Liver (tissue), 9 donors: ENCODE data around the gene CDH20. TPM values are rescaled to one million over a fixed set of nuclear protein-coding genes. Genes with fewer than 3 reads are reported as not detected.

Experiments used
- DNase-seq: peaks from one replicate; pipeline ENCODE4 v3.0.0-alpha.2; 2017; ENCODE audit warnings: low spot score
- H3K27ac ChIP-seq, 2 donors: one replicate each; pipeline ENCODE4 v1.7.0; 2013; ENCODE audit warnings: inconsistent platforms in 2 of 2, low read length in 2 of 2, control low read depth in 1 of 2, low read depth in 1 of 2, mild to moderate bottlenecking in 1 of 2
- H3K27me3 ChIP-seq, 4 donors: one replicate each; pipeline versions ENCODE4 v1.6.1 to v1.7.0; 2013; ENCODE audit warnings: low read length in 3 of 4, inconsistent platforms in 1 of 4, mild to moderate bottlenecking in 1 of 4, moderate library complexity in 1 of 4; ENCODE audit not compliant: control insufficient read depth in 4 of 4, insufficient read depth in 4 of 4
- H3K36me3 ChIP-seq, 4 donors: one replicate each; pipeline versions ENCODE4 v1.6.1 to v1.7.0; 2013; ENCODE audit warnings: low read length in 3 of 4, mild to moderate bottlenecking in 3 of 4, low read depth in 1 of 4, moderate library complexity in 1 of 4; ENCODE audit not compliant: control insufficient read depth in 4 of 4, insufficient read depth in 3 of 4
- H3K4me1 ChIP-seq, 4 donors: one replicate each; pipeline versions ENCODE4 v1.6.1 to v1.7.0; 2013; ENCODE audit warnings: low read length in 3 of 4, mild to moderate bottlenecking in 3 of 4, moderate library complexity in 1 of 4; ENCODE audit not compliant: control insufficient read depth in 4 of 4, insufficient read depth in 4 of 4
- H3K4me3 ChIP-seq, 3 donors: one replicate each; pipeline versions ENCODE4 v1.6.1 to v1.7.0; 2013; ENCODE audit warnings: low read length in 3 of 3, control low read depth in 1 of 3, low read depth in 1 of 3, mild to moderate bottlenecking in 1 of 3
- H3K9ac ChIP-seq, 2 donors: one replicate each; pipeline ENCODE4 v1.7.0; 2013; ENCODE audit warnings: low read length in 2 of 2, mild to moderate bottlenecking in 2 of 2, moderate library complexity in 2 of 2, control low read depth in 1 of 2, low read depth in 1 of 2
- H3K9me3 ChIP-seq, 4 donors: one replicate each; pipeline versions ENCODE4 v1.6.1 to v1.7.0; 2013; ENCODE audit warnings: low read length in 3 of 4; ENCODE audit not compliant: control insufficient read depth in 4 of 4
- ATF3 ChIP-seq: IDR thresholded peaks from 2 replicates; pipeline ENCODE4 v1.6.1; 2016; ENCODE audit warnings: antibody characterized with exemption
- EGR1 ChIP-seq, 2 donors: IDR thresholded peaks; 2 replicates each; pipeline ENCODE4 v1.6.1; 2016 to 2018; ENCODE audit warnings: antibody characterized with exemption in 2 of 2, low read depth in 2 of 2
- FOXA1 ChIP-seq: IDR thresholded peaks from 2 replicates; pipeline ENCODE4 v1.6.1; 2016; ENCODE audit warnings: antibody characterized with exemption
- FOXA2 ChIP-seq: IDR thresholded peaks from 2 replicates; pipeline ENCODE4 v1.6.1; 2016; ENCODE audit warnings: antibody characterized with exemption
- GABPA ChIP-seq, 2 donors: IDR thresholded peaks in 1 of 2; conservative IDR thresholded peaks in 1 of 2; 2 replicates each; pipeline ENCODE4 v1.6.1; 2016; ENCODE audit warnings: antibody characterized with exemption in 2 of 2, mild to moderate bottlenecking in 1 of 2, moderate library complexity in 1 of 2
- HNF4A ChIP-seq, 2 donors: conservative IDR thresholded peaks; 2 replicates each; pipeline ENCODE4 v1.6.1; 2016; ENCODE audit warnings: antibody characterized with exemption in 2 of 2, mild to moderate bottlenecking in 2 of 2
- HNF4G ChIP-seq: IDR thresholded peaks from 2 replicates; pipeline ENCODE4 v1.6.1; 2016; ENCODE audit warnings: antibody characterized with exemption
- JUND ChIP-seq, 2 donors: IDR thresholded peaks; 2 replicates each; pipeline ENCODE4 v1.6.1; 2016; ENCODE audit warnings: antibody characterized with exemption in 2 of 2
- MAX ChIP-seq: IDR thresholded peaks from 2 replicates; pipeline ENCODE4 v1.6.1; 2016; ENCODE audit warnings: antibody characterized with exemption
- NR2F2 ChIP-seq: IDR thresholded peaks from 2 replicates; pipeline ENCODE4 v1.6.1; 2016; ENCODE audit warnings: antibody characterized with exemption
- RAD21 ChIP-seq, 2 donors: IDR thresholded peaks; 2 replicates each; pipeline ENCODE4 v1.6.1; 2016; ENCODE audit warnings: antibody characterized with exemption in 2 of 2, mild to moderate bottlenecking in 2 of 2
- RXRA ChIP-seq, 2 donors: IDR thresholded peaks; 2 replicates each; pipeline ENCODE4 v1.6.1; 2017 to 2018; ENCODE audit warnings: antibody characterized with exemption in 2 of 2, mild to moderate bottlenecking in 1 of 2
- SP1 ChIP-seq: IDR thresholded peaks from 2 replicates; pipeline ENCODE4 v1.6.1; 2018; ENCODE audit warnings: antibody characterized with exemption, mild to moderate bottlenecking
- TAF1 ChIP-seq: conservative IDR thresholded peaks from 2 replicates; pipeline ENCODE4 v1.6.1; 2016; ENCODE audit warnings: antibody characterized with exemption, mild to moderate bottlenecking
- YY1 ChIP-seq: IDR thresholded peaks from 2 replicates; pipeline ENCODE4 v1.6.1; 2016; ENCODE audit warnings: antibody characterized with exemption, mild to moderate bottlenecking
- ZBTB33 ChIP-seq: IDR thresholded peaks from 2 replicates; pipeline ENCODE4 v1.6.1; 2016; ENCODE audit warnings: antibody characterized with exemption
- WGBS: extraction: QIAGEN DNeasy Blood & Tissue Kit; methylation state at CpG from one replicate; pipeline ENCODE4 v1.1.7; 2013; 5-methylcytosine and 5-hydroxymethylcytosine counted together
- polyA plus RNA-seq, 2 donors: library from polyadenylated mRNA; stranded (reverse) in 1 of 2; unstranded in 1 of 2; fragments of 200-250 nt in 1 of 2; fragments of >200 nt in 1 of 2; fragmentation: Nextera tagmentation in 1 of 2; extraction: Ambion mirVana in 1 of 2; gene quantifications; one replicate each; pipeline versions ENCODE4 v1.2.1 to v1.2.3, GENCODE V29; 2013 to 2015
- total RNA-seq, 2 donors: library from RNA; depleted of rRNA; stranded (reverse); fragments of >200 nt; gene quantifications; one replicate each; pipeline ENCODE4 v1.2.3, GENCODE V29; 2014
- TF ChIP-seq, protein P1 (sequence below): IDR thresholded peaks from 2 replicates; pipeline ENCODE4 v1.6.1; 2016; ENCODE audit warnings: antibody characterized with exemption, mild to moderate bottlenecking
- TF ChIP-seq, protein P2 (sequence below): fragments of 150-350 bp; IDR thresholded peaks from 2 replicates; pipeline ENCODE4 v1.5.1; 2017; ENCODE audit warnings: improper control_type of control experiment, low read depth, low read length; ENCODE audit not compliant: missing input control
- donor health status: healthy.
- donor health status: healthy.
- donor health status: healthy.
- donor health status: healthy.
- donor health status: healthy.

Gene CDH20
- total and polyA plus RNA-seq, 4 donors, result 0.08 to 0.11 (median 0.09) TPM; not detected in 1

DNA sequence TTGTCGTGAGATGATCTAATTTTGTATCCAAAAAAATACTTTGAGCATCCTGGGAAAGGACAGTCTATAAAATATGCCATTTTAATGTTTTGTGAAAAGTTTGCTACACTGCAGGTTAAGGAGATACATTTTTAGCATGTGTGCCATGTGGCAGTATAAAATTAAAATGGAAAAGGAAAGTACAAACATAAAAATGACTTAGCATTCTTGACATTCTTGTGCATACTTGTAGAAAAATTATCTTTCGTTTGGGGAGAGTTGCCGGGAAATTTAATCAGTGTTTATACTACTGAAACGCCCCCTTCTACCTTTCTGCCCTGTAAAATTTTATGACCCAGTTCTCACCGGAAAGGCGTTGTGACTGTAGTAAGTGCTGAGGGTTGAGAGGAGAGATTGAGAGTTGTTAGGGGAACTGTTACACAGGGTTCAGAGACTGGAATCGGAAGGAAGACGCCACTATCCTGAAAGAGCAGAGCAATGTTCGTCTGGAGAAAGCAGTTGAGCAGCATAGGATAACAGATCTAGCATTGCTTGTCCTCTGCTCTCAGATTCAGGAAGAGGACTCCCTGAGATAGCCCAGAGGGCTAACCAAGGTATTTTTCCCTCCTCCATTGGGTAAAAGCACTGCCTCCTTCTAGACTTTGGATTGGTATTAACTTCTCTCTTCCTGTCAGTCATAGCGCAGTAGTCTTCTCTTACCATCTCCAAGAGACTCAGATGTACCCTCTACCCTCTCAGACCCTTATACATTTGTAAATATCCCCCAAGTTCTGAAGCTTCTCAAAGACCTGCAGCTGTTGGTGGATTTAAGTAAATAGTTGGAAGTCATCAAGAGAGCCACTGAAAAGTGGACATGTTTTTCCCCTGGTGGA is 2.7 kb downstream of the CDH20 start:
- DNase-seq, result no peak
- Histone ChIP-seq H3K4me3 (no peak overlapping the region), H3K27me3 (peaks cover 0 to 14% (median 3%) of the 10 kb centered on the region in 4 donors), H3K4me1 (peaks cover 2 to 12% (median 8%) of the 10 kb centered on the region in 4 donors), H3K9me3 (no peaks in the 10 kb centered on the region), H3K9ac (no peak overlapping the region), H3K36me3 (no peaks in the 10 kb centered on the region), H3K27ac (no peak overlapping the region)
- TF ChIP-seq NR2F2, result no peak
- 46% methylated on average over 10 of the region's 10 CpGs for WGBS

DNA sequence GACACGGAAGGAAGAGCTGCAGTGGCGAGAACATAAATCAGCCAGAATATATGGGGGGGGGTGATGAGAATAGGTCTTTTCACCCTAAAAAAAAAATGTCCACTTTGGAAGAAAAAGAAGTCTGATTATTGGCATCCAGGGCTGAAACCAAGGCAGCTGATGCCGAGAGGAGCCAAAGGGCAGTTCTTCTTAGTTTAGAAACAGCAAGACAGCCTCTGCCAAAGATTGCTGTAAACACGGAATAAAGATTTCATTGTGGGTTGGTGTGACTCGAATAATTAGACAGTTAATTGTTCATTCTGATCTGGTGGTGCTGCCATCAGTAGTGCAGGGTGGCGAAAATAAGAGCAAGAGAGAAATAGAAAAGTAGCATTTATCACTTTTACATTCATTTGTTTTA is 3.5 kb downstream of the CDH20 start:
- no peak for TF ChIP-seq ATF3
- TF ChIP-seq HNF4A (conservative IDR thresholded peaks at IDR 0.05), result no peak
- TF ChIP-seq HNF4G, result no peak
- TF ChIP-seq RAD21 (IDR thresholded peaks at IDR 0.05), result no peak
- no peak for TF ChIP-seq EGR1 (IDR thresholded peaks at IDR 0.05; ENCODE audit: low read depth in 2 of 2)
- no peak for TF ChIP-seq FOXA2
- no peak for TF ChIP-seq GABPA (IDR thresholded peaks at IDR 0.05 in 1 of 2, conservative IDR thresholded peaks at IDR 0.05 in 1 of 2)
- TF ChIP-seq JUND (IDR thresholded peaks at IDR 0.05), result no peak
- no peak for TF ChIP-seq YY1
- TF ChIP-seq, protein P1, sequence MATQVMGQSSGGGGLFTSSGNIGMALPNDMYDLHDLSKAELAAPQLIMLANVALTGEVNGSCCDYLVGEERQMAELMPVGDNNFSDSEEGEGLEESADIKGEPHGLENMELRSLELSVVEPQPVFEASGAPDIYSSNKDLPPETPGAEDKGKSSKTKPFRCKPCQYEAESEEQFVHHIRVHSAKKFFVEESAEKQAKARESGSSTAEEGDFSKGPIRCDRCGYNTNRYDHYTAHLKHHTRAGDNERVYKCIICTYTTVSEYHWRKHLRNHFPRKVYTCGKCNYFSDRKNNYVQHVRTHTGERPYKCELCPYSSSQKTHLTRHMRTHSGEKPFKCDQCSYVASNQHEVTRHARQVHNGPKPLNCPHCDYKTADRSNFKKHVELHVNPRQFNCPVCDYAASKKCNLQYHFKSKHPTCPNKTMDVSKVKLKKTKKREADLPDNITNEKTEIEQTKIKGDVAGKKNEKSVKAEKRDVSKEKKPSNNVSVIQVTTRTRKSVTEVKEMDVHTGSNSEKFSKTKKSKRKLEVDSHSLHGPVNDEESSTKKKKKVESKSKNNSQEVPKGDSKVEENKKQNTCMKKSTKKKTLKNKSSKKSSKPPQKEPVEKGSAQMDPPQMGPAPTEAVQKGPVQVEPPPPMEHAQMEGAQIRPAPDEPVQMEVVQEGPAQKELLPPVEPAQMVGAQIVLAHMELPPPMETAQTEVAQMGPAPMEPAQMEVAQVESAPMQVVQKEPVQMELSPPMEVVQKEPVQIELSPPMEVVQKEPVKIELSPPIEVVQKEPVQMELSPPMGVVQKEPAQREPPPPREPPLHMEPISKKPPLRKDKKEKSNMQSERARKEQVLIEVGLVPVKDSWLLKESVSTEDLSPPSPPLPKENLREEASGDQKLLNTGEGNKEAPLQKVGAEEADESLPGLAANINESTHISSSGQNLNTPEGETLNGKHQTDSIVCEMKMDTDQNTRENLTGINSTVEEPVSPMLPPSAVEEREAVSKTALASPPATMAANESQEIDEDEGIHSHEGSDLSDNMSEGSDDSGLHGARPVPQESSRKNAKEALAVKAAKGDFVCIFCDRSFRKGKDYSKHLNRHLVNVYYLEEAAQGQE, result no peak
- no peak for TF ChIP-seq NR2F2
- no peak for TF ChIP-seq MAX
- no peak for TF ChIP-seq FOXA1
- TF ChIP-seq ZBTB33, result no peak
- no peak for TF ChIP-seq TAF1
- TF ChIP-seq SP1, result no peak
- TF ChIP-seq, protein P2, sequence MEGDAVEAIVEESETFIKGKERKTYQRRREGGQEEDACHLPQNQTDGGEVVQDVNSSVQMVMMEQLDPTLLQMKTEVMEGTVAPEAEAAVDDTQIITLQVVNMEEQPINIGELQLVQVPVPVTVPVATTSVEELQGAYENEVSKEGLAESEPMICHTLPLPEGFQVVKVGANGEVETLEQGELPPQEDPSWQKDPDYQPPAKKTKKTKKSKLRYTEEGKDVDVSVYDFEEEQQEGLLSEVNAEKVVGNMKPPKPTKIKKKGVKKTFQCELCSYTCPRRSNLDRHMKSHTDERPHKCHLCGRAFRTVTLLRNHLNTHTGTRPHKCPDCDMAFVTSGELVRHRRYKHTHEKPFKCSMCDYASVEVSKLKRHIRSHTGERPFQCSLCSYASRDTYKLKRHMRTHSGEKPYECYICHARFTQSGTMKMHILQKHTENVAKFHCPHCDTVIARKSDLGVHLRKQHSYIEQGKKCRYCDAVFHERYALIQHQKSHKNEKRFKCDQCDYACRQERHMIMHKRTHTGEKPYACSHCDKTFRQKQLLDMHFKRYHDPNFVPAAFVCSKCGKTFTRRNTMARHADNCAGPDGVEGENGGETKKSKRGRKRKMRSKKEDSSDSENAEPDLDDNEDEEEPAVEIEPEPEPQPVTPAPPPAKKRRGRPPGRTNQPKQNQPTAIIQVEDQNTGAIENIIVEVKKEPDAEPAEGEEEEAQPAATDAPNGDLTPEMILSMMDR, result no peak
- no peak for TF ChIP-seq RXRA (IDR thresholded peaks at IDR 0.05)
- no peak overlapping the region for H3K27ac ChIP-seq
- 70% methylated on average over 6 of the region's 6 CpGs for WGBS

More for the DNA sequence above, 3.5 kb downstream of the CDH20 start:
- Histone ChIP-seq H3K4me3 (no peak overlapping the region), H3K9me3 (no peaks in the 10 kb centered on the region), H3K36me3 (no peaks in the 10 kb centered on the region), H3K9ac (no peak overlapping the region), H3K27me3 (peaks cover 0 to 14% (median 3%) of the 10 kb centered on the region in 4 donors), H3K4me1 (peaks cover 2 to 12% (median 8%) of the 10 kb centered on the region in 4 donors)
- DNase-seq, result no peak
